Chondrocyte (in vitro differentiated cells): ENCODE results near the gene SERP2. TPM values are rescaled to one million over a fixed set of nuclear protein-coding genes. Genes with fewer than 3 reads are reported as not detected.

ENCODE experiments used
- DNase-seq: peaks from one replicate; pipeline ENCODE4 v3.0.0; 2021; ENCODE audit warnings: mixed read lengths, low spot score
- H3K27ac Mint-ChIP-seq: one replicate; pipeline ENCODE4 v1.8.0; 2021; ENCODE audit warnings: mild to moderate bottlenecking, moderate library complexity, mixed read lengths; ENCODE audit not compliant: unreplicated experiment
- H3K27me3 Mint-ChIP-seq: 2 replicates; pipeline ENCODE4 v1.8.0; 2021; ENCODE audit warnings: low read depth, mixed read lengths
- H3K36me3 Mint-ChIP-seq: 2 replicates; pipeline ENCODE4 v1.8.0; 2021; ENCODE audit warnings: low read depth, mixed read lengths
- H3K4me1 Mint-ChIP-seq: 2 replicates; pipeline ENCODE4 v1.8.0; 2021; ENCODE audit warnings: low read depth, mild to moderate bottlenecking, mixed read lengths
- H3K4me3 Mint-ChIP-seq: one replicate; pipeline ENCODE4 v1.8.0; 2021; ENCODE audit warnings: mild to moderate bottlenecking, moderate library complexity, mixed read lengths; ENCODE audit not compliant: unreplicated experiment
- H3K9me3 Mint-ChIP-seq: 2 replicates; pipeline ENCODE4 v1.8.0; 2021; ENCODE audit warnings: low read depth, mixed read lengths
- total RNA-seq: library from RNA; stranded (reverse); gene quantifications from 3 replicates; pipeline ENCODE4 v1.2.1, GENCODE V29; 2021
- TF ChIP-seq, protein P1 (sequence below): fragments of 200-600 bp; sonication (generic); IDR thresholded peaks from 2 replicates; pipeline ENCODE4 v1.5.0; 2021; ENCODE audit warnings: antibody characterized with exemption, mild to moderate bottlenecking, moderate library complexity

The SERP2 gene
- total RNA-seq, 1 donor from 2014 or later: 6.7 TPM

GRCh38 chr13:44403461-44404056 is 29.9 kb downstream of the SERP2 start:
- DNase-seq: no peak
- H3K9me3 Mint-ChIP-seq: no peaks in the 10 kb centered on the region
- no peak overlapping the region for H3K27ac Mint-ChIP-seq
- H3K36me3 Mint-ChIP-seq: no peaks in the 10 kb centered on the region
- TF ChIP-seq, protein P1, sequence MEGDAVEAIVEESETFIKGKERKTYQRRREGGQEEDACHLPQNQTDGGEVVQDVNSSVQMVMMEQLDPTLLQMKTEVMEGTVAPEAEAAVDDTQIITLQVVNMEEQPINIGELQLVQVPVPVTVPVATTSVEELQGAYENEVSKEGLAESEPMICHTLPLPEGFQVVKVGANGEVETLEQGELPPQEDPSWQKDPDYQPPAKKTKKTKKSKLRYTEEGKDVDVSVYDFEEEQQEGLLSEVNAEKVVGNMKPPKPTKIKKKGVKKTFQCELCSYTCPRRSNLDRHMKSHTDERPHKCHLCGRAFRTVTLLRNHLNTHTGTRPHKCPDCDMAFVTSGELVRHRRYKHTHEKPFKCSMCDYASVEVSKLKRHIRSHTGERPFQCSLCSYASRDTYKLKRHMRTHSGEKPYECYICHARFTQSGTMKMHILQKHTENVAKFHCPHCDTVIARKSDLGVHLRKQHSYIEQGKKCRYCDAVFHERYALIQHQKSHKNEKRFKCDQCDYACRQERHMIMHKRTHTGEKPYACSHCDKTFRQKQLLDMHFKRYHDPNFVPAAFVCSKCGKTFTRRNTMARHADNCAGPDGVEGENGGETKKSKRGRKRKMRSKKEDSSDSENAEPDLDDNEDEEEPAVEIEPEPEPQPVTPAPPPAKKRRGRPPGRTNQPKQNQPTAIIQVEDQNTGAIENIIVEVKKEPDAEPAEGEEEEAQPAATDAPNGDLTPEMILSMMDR: no peak
- H3K4me3 Mint-ChIP-seq: no peak overlapping the region
- H3K4me1 Mint-ChIP-seq: peaks cover 3% of the 10 kb centered on the region
- peaks cover 1% of the 10 kb centered on the region for H3K27me3 Mint-ChIP-seq

DNA sequence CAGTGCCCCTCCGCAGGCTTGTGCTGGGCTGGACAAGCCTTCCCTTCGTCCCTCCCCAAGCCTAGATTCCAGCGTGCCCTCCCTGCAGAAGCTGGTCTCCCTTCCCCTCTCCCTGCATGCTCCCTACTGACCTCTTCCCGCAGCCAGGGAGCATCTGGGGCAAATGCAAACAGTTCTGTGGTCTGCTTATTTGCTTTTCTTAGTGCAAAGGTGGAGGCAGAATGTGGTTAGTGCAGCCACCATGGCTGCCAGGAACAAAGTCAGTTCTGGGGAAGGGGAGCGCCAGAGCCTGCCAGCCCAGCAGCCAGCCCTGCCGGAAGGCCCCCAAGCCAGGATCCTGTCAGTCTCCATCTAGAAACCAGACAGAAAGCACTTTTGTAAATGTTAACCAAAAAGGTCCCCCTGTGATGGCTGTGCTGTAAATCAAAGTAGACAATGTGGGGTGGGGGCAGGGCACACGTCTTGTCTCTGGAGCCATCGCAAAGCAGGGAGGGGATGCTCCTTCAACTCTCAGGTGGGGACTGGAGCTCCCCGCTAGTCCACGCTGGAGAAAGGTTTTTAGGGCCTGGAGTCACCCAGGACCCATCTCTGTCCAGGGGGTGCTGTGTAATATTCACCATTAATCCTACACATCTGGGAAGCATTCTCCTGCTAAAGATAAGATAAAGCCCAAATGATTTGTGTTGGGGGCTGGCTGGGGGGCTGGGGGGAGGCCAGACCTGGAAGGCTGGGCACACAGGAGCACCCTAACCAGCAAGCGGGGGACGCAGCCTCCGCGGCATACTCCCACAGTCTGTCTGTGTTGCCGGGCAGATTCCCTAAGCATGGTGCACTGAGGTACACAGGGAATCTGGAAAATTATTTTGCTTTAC is 30.9 kb downstream of the SERP2 start:
- Mint-ChIP-seq H3K27ac (no peak overlapping the region), H3K9me3 (no peaks in the 10 kb centered on the region), H3K4me3 (no peak overlapping the region), H3K4me1 (peaks cover 3% of the 10 kb centered on the region), H3K27me3 (peaks cover 1% of the 10 kb centered on the region), H3K36me3 (no peaks in the 10 kb centered on the region)
- TF ChIP-seq, protein P1: no peak
- no peak for DNase-seq

GRCh38 chr13:44406617-44407016 is 33.0 kb downstream of the SERP2 start:
- Mint-ChIP-seq H3K4me1 (peaks cover 3% of the 10 kb centered on the region), H3K27ac (no peak overlapping the region), H3K9me3 (no peaks in the 10 kb centered on the region), H3K27me3 (peaks cover 1% of the 10 kb centered on the region), H3K4me3 (no peak overlapping the region), H3K36me3 (no peaks in the 10 kb centered on the region)
- no peak for DNase-seq
- TF ChIP-seq, protein P1: no peak

DNA sequence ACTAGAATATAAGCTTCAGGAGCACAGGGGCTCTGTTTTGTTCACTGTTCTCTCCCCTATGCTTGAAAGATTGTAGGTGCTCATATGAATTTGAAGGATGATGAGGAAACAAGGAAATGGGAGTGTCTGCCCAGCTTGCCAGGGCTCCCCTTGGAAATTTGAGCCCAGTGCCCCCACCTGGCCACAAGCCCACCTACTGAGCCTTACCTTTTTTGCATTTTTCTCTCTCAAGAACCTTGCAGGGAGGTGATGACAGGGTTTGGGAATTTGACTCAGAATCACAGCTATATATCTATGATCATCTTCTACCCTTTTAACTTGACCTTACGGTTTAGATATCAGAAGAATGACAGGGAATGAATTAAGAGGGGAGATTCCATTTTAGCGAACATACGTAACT is 33.8 kb downstream of the SERP2 start:
- H3K4me1 Mint-ChIP-seq: peaks cover 3% of the 10 kb centered on the region
- no peak for DNase-seq
- H3K36me3 Mint-ChIP-seq: no peaks in the 10 kb centered on the region
- no peak overlapping the region for H3K27ac Mint-ChIP-seq
- TF ChIP-seq, protein P1: no peak
- H3K4me3 Mint-ChIP-seq: no peak overlapping the region
- H3K9me3 Mint-ChIP-seq: no peaks in the 10 kb centered on the region
- H3K27me3 Mint-ChIP-seq: peaks cover 1% of the 10 kb centered on the region

DNA sequence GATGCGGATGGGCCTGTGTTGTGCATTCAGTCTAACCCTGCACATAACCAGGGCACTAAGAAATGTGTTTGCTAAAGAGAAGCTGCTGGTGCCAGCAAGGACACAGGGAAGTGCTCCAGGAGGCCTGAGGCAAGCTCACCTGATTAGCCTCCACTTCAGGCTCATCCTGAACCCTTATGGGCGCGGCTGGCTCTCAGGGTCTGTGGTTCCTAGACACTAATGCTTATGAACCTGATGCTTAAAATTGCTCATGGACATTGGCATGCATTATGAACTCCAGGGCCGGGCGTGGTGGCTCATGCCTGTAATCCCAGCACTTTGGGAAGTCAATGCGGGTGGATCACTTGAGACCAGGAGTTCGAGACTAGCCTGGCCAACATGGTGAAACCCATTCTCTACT is 34.3 kb downstream of the SERP2 start:
- DNase-seq: no peak
- peaks cover 4% of the 10 kb centered on the region for H3K4me1 Mint-ChIP-seq
- H3K36me3 Mint-ChIP-seq: no peaks in the 10 kb centered on the region
- peaks cover 1% of the 10 kb centered on the region for H3K27me3 Mint-ChIP-seq
- H3K4me3 Mint-ChIP-seq: no peak overlapping the region
- H3K27ac Mint-ChIP-seq: no peak overlapping the region
- TF ChIP-seq, protein P1: no peak
- H3K9me3 Mint-ChIP-seq: no peaks in the 10 kb centered on the region
